IMR-90 (cell line): ENCODE measurements around the gene ZNF277. TPM values are rescaled to one million over a fixed set of nuclear protein-coding genes. Genes with fewer than 3 reads are reported as not detected.
A peak's percentile ranks its signal among the peaks of the same experiment; 100 is the strongest.

ENCODE experiments used
- ATAC-seq: fragments of 200-7000 bp; cut with Tn5 transposase; 2 replicates; pipeline ENCODE4 v1.9.1; 2020; ENCODE audit warnings: low read depth, mild to moderate bottlenecking, moderate library complexity
- BruUV-seq: library from RNA; stranded (reverse); fragments of 400-500 nt; replicated peaks from 2 replicates; lab custom pipeline; 2021; lab: Mats Ljungman, UMichigan
- CTCF ChIA-PET: fragments of 300-600 bp; formaldehyde crosslinking; extraction: SDS; loops from one replicate; lab custom pipeline; 2021; ENCODE audit warnings: antibody characterized with exemption; lab: Yijun Ruan, JAX
- POLR2A ChIA-PET: fragments of 300-600 bp; sonication (Branson Sonifier 250); formaldehyde crosslinking; loops from one replicate; lab custom pipeline; 2022; ENCODE audit warnings: antibody characterized with exemption; ENCODE audit not compliant: unreplicated experiment; lab: Charles Lee
- DNase-seq: peaks from one replicate; pipeline ENCODE4 v3.0.0; 2013
- H2AFZ ChIP-seq: replicated peaks from 2 replicates; pipeline ENCODE3; 2013; ENCODE audit warnings: low read length, mild to moderate bottlenecking; ENCODE audit not compliant: poor library complexity
- H2AK5ac ChIP-seq: 2 replicates; pipeline ENCODE4 v1.6.1; 2013; ENCODE audit warnings: low read depth, low read length, inconsistent platforms
- H2AK9ac ChIP-seq: replicated peaks from 2 replicates; pipeline ENCODE3; 2013; ENCODE audit warnings: mild to moderate bottlenecking, low read depth, low read length, moderate library complexity; ENCODE audit not compliant: poor library complexity
- H2BK120ac ChIP-seq: 2 replicates; pipeline ENCODE4 v1.6.1; 2013; ENCODE audit warnings: low read depth, low read length, inconsistent platforms
- H2BK15ac ChIP-seq: 3 replicates; pipeline ENCODE4 v1.6.1; 2013; ENCODE audit warnings: low read depth, low read length, inconsistent platforms
- H2BK20ac ChIP-seq: 2 replicates; pipeline ENCODE4 v1.6.1; 2013; ENCODE audit warnings: low read depth, mild to moderate bottlenecking, inconsistent platforms, low read length, moderate library complexity
- H2BK5ac ChIP-seq: 2 replicates; pipeline ENCODE4 v1.6.1; 2013; ENCODE audit warnings: mild to moderate bottlenecking, low read depth, low read length, inconsistent platforms; ENCODE audit not compliant: poor library complexity, severe bottlenecking
- H3K14ac ChIP-seq: replicated peaks from 2 replicates; pipeline ENCODE4 v1.6.1; 2013; ENCODE audit warnings: low read depth, low read length, inconsistent platforms
- H3K18ac ChIP-seq: 2 replicates; pipeline ENCODE4 v1.6.1; 2013; ENCODE audit warnings: low read depth, low read length, control low read depth
- H3K23ac ChIP-seq: 2 replicates; pipeline ENCODE4 v1.6.1; 2013; ENCODE audit warnings: low read depth, low read length, inconsistent platforms
- H3K27ac ChIP-seq: 2 replicates; pipeline ENCODE4 v1.5.1; 2013; ENCODE audit warnings: mild to moderate bottlenecking, control low read depth, low read length; ENCODE audit not compliant: insufficient read depth
- H3K27me3 ChIP-seq: 2 replicates; pipeline ENCODE4 v1.6.1; 2013; ENCODE audit warnings: low read length; ENCODE audit not compliant: control insufficient read depth, insufficient read depth
- H3K36me3 ChIP-seq: 2 replicates; pipeline ENCODE4 v1.6.1; 2013; ENCODE audit warnings: low read length, mixed read lengths; ENCODE audit not compliant: control insufficient read depth, insufficient read depth
- H3K4ac ChIP-seq: 2 replicates; pipeline ENCODE4 v1.6.1; 2013; ENCODE audit warnings: low read depth, low read length, inconsistent platforms
- H3K4me1 ChIP-seq: 2 replicates; pipeline ENCODE4 v1.6.1; 2013; ENCODE audit warnings: low read length, mixed read lengths; ENCODE audit not compliant: control insufficient read depth, insufficient read depth
- H3K4me2 ChIP-seq: 2 replicates; pipeline ENCODE4 v1.6.1; 2013; ENCODE audit warnings: low read depth, mild to moderate bottlenecking, control low read depth, low read length, moderate library complexity
- H3K4me3 ChIP-seq: 2 replicates; pipeline ENCODE4 v1.5.1; 2013; ENCODE audit warnings: low read depth, mild to moderate bottlenecking, control low read depth, low read length, moderate library complexity; ENCODE audit not compliant: insufficient read depth
- H3K56ac ChIP-seq: 2 replicates; pipeline ENCODE4 v1.6.1; 2013; ENCODE audit warnings: low read length, inconsistent platforms; ENCODE audit not compliant: insufficient read depth; ENCODE audit errors: extremely low read depth
- H3K79me1 ChIP-seq, 2 experiments: 2 replicates each; pipeline ENCODE4 v1.6.1; 2013; ENCODE audit warnings: low read length in 2 of 2, inconsistent platforms in 1 of 2, low read depth in 1 of 2
- H3K9ac ChIP-seq: 2 replicates; pipeline ENCODE4 v1.6.1; 2013; ENCODE audit warnings: low read depth, low read length, control low read depth
- H3K9me1 ChIP-seq: 2 replicates; pipeline ENCODE4 v1.6.1; 2013; ENCODE audit warnings: low read length, inconsistent platforms; ENCODE audit not compliant: insufficient read depth
- H3K9me3 ChIP-seq: 2 replicates; pipeline ENCODE4 v1.6.1; 2013; ENCODE audit warnings: low read length; ENCODE audit not compliant: control insufficient read depth, insufficient read depth
- H4K20me1 ChIP-seq: 2 replicates; pipeline ENCODE4 v1.6.1; 2013; ENCODE audit warnings: low read length, inconsistent platforms; ENCODE audit not compliant: insufficient read depth
- H4K5ac ChIP-seq: 2 replicates; pipeline ENCODE4 v1.6.1; 2013; ENCODE audit warnings: mild to moderate bottlenecking, low read depth, low read length, control low read depth
- H4K8ac ChIP-seq, 2 experiments: 2 replicates each; pipeline ENCODE4 v1.6.1; 2013; ENCODE audit warnings: low read depth in 2 of 2, low read length in 2 of 2, control low read depth in 1 of 2, inconsistent platforms in 1 of 2
- H4K91ac ChIP-seq: 2 replicates; pipeline ENCODE4 v1.6.1; 2013; ENCODE audit warnings: low read depth, low read length, inconsistent platforms; ENCODE audit not compliant: insufficient read depth
- CEBPB ChIP-seq: IDR thresholded peaks from 2 replicates; pipeline ENCODE4 v1.6.1; 2012; ENCODE audit warnings: low read depth, low read length, improper control_type of control experiment
- CHD1 ChIP-seq: IDR thresholded peaks from 2 replicates; pipeline ENCODE4 v1.6.1; 2012; ENCODE audit warnings: low read depth, low read length, improper control_type of control experiment
- FOS ChIP-seq: fragments of 150-350 bp; IDR thresholded peaks from 2 replicates; pipeline ENCODE4 v1.6.1; 2016; ENCODE audit warnings: low read depth, low read length
- MXI1 ChIP-seq: IDR thresholded peaks from 2 replicates; pipeline ENCODE4 v1.6.1; 2012; ENCODE audit warnings: low read depth, mild to moderate bottlenecking, low read length, moderate library complexity, borderline replicate concordance
- NFE2L2 ChIP-seq: fragments of 150-350 bp; IDR thresholded peaks from 2 replicates; pipeline ENCODE4 v1.6.1; 2016; ENCODE audit warnings: low read depth, mild to moderate bottlenecking, low read length
- POLR2A ChIP-seq: IDR thresholded peaks from 2 replicates; pipeline ENCODE4 v1.6.1; 2012; ENCODE audit warnings: mild to moderate bottlenecking, low read depth, low read length
- RAD21 ChIP-seq: IDR thresholded peaks from 2 replicates; pipeline ENCODE4 v1.6.1; 2012; ENCODE audit warnings: low read length, improper control_type of control experiment
- RCOR1 ChIP-seq: IDR thresholded peaks from 2 replicates; pipeline ENCODE4 v1.6.1; 2012; ENCODE audit warnings: mild to moderate bottlenecking, low read length, improper control_type of control experiment; ENCODE audit not compliant: insufficient replicate concordance
- RFX5 ChIP-seq: IDR thresholded peaks from 2 replicates; pipeline ENCODE4 v1.8.0; 2012; ENCODE audit warnings: low read depth, mild to moderate bottlenecking, low read length, moderate library complexity
- SMC3 ChIP-seq: fragments of 150-350 bp; IDR thresholded peaks from 2 replicates; pipeline ENCODE4 v1.6.1; 2016; ENCODE audit warnings: low read depth, mild to moderate bottlenecking, antibody characterized with exemption, low read length, moderate library complexity
- WGBS, 2 experiments: methylation state at CpG; one replicate each; pipeline versions ENCODE4 v1.1.5 to v1.1.7; 2013; ENCODE audit warnings: missing lambda C conversion rate in 2 of 2; ENCODE audit not compliant: insufficient read length in 1 of 2; ENCODE audit errors: extremely low coverage in 2 of 2; 5-methylcytosine and 5-hydroxymethylcytosine counted together
- dilution Hi-C: fragments of 300-500 bp; cut with HindIII; formaldehyde crosslinking; loops from one replicate; pipeline ENCODE4 v1.14.3; 2018; ENCODE audit warnings: low sequenced_read_pairs; ENCODE audit not compliant: unreplicated experiment
- in situ Hi-C: fragments of 300-500 bp; cut with MboI; formaldehyde crosslinking; loops from 3 replicates; pipeline ENCODE4 v1.14.3; 2019; ENCODE audit warnings: low sequenced_read_pairs, inconsistent platforms, mixed read lengths
- intact Hi-C: fragments of 100-400 bp; cut with micrococcal nuclease; formaldehyde crosslinking; loops from 2 replicates; pipeline ENCODE4 v1.10.0; 2022
- polyA plus RNA-seq, 3 experiments: library from polyadenylated mRNA; depleted of rRNA; stranded (reverse); fragments of >200 nt; gene quantifications; 2 replicates each; pipeline ENCODE4 v1.2.3, GENCODE V29; 2012; ENCODE audit warnings: low replicate concordance in 1 of 3
- total RNA-seq: library from RNA; depleted of rRNA; stranded (reverse); fragments of >200 nt; gene quantifications from 2 replicates; pipeline ENCODE4 v1.2.3, GENCODE V29; 2012
- TF ChIP-seq, protein P1 (sequence below): fragments of 150-350 bp; IDR thresholded peaks from 2 replicates; pipeline ENCODE4 v1.6.1; 2017; ENCODE audit warnings: mild to moderate bottlenecking, antibody characterized with exemption, low read length, low read depth
- TF ChIP-seq, protein P2 (sequence below): fragments of 150-350 bp; IDR thresholded peaks from 2 replicates; pipeline ENCODE4 v1.6.1; 2016; ENCODE audit warnings: low read depth, mild to moderate bottlenecking, low read length, moderate library complexity, borderline replicate concordance

ZNF277 gene
- total and polyA plus RNA-seq, 2 of the 4 experiments (the other 2 are of a cell fraction): 7.3 to 21.3 TPM

DNA sequence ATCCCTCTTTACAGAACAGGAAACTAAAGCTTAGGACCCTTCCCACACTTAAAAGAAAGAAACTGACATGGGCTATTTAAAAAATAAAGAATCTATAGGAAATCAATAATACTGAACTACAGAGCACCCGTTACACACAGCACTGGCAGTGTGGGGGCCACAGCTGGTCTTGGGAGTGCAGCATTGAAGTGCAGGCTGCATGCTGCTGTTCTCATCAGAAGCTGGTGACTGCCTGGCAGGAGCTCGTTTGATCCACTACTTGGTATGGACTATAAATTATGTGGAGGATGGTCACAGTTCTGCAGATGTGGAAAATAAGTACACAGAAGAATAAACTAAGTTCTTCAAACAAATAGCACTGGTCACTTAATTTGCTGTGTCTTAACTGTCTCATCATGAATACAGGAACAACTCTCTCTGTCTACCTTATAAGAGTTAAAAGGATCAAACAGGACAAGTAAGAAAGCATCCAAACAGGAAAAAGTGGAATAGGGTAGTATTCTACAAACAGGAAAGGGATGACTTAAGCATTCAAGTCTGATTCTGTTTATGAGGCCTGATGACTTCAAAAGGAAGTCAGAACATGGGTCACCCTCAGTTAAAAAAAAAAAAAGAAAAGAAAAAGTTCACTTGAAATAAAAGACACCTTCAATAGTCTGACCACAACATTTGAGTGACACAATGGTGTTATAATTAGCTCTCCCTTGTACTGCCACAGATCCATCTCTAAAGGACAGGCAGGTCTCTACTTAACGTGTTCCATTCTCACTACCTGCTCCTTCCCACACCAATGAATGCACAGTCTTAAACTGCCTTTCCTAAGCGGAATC lies 21.3 kb upstream of the ZNF277 start:
- H3K27me3 ChIP-seq: no peaks in the 10 kb centered on the region
- H2BK20ac ChIP-seq: no peak overlapping the region
- no TSS peak for BruUV-seq
- H2BK120ac ChIP-seq: no peak overlapping the region
- H2AFZ ChIP-seq: no peak overlapping the region
- H3K9me3 ChIP-seq: no peaks in the 10 kb centered on the region
- in situ Hi-C loops (no loop called here), intact Hi-C loops (no loop called here), dilution Hi-C loops (no loop called here)
- no peak overlapping the region for H2BK5ac ChIP-seq
- H3K14ac ChIP-seq: no peak overlapping the region
- no peak overlapping the region for H3K23ac ChIP-seq
- H3K4me2 ChIP-seq: no peak overlapping the region
- H3K36me3 ChIP-seq: no peaks in the 10 kb centered on the region
- H4K5ac ChIP-seq: no peak overlapping the region
- H3K56ac ChIP-seq: no peak overlapping the region
- no peak for DNase-seq
- peaks cover 15% of the 10 kb centered on the region; the same call in 1 of the 2 replicates for H3K9me1 ChIP-seq
- no peak overlapping the region for H4K8ac ChIP-seq
- ATAC-seq: peak; percentile 40
- no peak overlapping the region for H4K91ac ChIP-seq
- H4K20me1 ChIP-seq: no peaks in the 10 kb centered on the region
- no peak overlapping the region for H3K18ac ChIP-seq
- H3K79me1 ChIP-seq: peaks cover 14 to 29% of the 10 kb centered on the region in 2 experiments
- 57% methylated on average over 1 of the region's 4 CpGs; no CpG with 5 or more reads in 1 of the 2 experiments for whole genome bisulfite sequencing, 2 experiments
- H2BK15ac ChIP-seq: no peak overlapping the region
- no peak overlapping the region for H3K9ac ChIP-seq
- H3K4me1 ChIP-seq: peaks cover 2% of the 10 kb centered on the region; the same call in 1 of the 2 replicates
- TF ChIP-seq, protein P1, sequence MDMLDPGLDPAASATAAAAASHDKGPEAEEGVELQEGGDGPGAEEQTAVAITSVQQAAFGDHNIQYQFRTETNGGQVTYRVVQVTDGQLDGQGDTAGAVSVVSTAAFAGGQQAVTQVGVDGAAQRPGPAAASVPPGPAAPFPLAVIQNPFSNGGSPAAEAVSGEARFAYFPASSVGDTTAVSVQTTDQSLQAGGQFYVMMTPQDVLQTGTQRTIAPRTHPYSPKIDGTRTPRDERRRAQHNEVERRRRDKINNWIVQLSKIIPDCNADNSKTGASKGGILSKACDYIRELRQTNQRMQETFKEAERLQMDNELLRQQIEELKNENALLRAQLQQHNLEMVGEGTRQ: no peak
- TF ChIP-seq NFE2L2 (no peak), CHD1 (no peak), RAD21 (no peak), FOS (no peak), CEBPB (no peak), MXI1 (no peak), RFX5 (no peak), SMC3 (no peak), RCOR1 (no peak), POLR2A (no peak)
- TF ChIP-seq, protein P2, sequence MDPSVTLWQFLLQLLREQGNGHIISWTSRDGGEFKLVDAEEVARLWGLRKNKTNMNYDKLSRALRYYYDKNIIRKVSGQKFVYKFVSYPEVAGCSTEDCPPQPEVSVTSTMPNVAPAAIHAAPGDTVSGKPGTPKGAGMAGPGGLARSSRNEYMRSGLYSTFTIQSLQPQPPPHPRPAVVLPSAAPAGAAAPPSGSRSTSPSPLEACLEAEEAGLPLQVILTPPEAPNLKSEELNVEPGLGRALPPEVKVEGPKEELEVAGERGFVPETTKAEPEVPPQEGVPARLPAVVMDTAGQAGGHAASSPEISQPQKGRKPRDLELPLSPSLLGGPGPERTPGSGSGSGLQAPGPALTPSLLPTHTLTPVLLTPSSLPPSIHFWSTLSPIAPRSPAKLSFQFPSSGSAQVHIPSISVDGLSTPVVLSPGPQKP: no peak
- H3K4ac ChIP-seq: no peak overlapping the region
- H2AK5ac ChIP-seq: peak overlapping the region; percentile 6; the same call in 1 of the 2 replicates
- ChIA-PET CTCF (no interaction called here), POLR2A (interaction anchor here (0.6 kb wide), 1 partner anchor 175 kb away, joined by 3 read pairs; no protein-coding TSS in a partner anchor)
- H3K4me3 ChIP-seq: no peak overlapping the region
- H3K27ac ChIP-seq: no peak overlapping the region
- no peak overlapping the region for H2AK9ac ChIP-seq
